ENCODE data around the gene GABRG3.
A peak's percentile ranks its signal among the peaks of the same experiment; 100 is the strongest.

Gene GABRG3

DNA sequence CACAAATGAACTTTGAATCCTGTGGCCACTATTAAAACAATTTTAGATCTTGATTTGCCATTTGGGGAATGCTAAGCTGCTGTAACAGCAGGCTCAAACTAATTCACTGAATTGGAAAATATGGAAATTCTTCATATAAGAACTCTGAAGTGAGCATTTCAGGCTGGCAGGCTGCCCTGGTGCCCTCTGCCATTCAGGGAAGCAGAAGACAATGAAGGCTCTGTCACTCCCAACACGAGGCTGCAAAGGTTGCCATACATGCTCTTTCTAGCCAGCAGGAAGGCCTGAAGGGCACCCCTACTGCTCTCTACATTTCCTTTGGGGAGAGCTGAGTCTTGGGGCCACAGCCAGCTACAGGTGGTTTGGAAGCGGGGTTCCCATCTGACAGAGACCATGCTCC is 88.0 kb downstream of the GABRG3 start:
- TF ChIP-seq, protein P1, sequence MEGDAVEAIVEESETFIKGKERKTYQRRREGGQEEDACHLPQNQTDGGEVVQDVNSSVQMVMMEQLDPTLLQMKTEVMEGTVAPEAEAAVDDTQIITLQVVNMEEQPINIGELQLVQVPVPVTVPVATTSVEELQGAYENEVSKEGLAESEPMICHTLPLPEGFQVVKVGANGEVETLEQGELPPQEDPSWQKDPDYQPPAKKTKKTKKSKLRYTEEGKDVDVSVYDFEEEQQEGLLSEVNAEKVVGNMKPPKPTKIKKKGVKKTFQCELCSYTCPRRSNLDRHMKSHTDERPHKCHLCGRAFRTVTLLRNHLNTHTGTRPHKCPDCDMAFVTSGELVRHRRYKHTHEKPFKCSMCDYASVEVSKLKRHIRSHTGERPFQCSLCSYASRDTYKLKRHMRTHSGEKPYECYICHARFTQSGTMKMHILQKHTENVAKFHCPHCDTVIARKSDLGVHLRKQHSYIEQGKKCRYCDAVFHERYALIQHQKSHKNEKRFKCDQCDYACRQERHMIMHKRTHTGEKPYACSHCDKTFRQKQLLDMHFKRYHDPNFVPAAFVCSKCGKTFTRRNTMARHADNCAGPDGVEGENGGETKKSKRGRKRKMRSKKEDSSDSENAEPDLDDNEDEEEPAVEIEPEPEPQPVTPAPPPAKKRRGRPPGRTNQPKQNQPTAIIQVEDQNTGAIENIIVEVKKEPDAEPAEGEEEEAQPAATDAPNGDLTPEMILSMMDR (IDR thresholded peaks at IDR 0.05; ENCODE audit: borderline replicate concordance, insufficient read depth, low read depth, low read length): no peak
- H3K4me3 ChIP-seq (ENCODE audit: low read depth, low read length): no peak overlapping the region

DNA sequence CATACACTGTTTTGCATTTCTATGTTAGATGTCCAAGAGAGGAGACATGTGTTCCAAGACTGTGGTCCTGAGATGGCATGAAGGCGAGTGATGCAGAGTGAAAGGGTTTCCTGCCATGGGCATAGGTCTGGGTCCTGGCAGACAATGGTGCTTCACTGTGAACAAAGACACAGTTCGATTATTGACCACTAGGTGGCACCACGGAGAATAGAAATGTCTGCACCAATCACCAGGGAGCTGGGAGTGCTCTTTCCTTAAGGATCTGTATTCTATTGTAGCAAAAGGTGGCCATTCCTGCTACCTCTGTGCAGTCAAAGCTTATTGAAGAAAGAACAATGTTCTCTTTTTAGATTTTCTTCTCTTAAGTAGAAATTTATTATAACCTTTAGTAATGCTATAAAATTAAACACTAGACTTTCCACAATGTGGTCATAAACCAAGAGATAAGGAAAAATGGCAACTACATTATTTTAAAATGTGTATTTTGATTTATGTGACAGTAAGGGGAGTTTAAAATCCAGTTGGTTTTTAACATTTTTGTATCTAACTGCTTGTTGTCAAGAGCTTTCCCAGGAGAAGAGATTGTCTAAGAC is 88.7 kb downstream of the GABRG3 start:
- TF ChIP-seq, protein P1 (IDR thresholded peaks at IDR 0.05; ENCODE audit: borderline replicate concordance, insufficient read depth, low read depth, low read length): peak; percentile 29; the same call in 1 of the 2 replicates

DNA sequence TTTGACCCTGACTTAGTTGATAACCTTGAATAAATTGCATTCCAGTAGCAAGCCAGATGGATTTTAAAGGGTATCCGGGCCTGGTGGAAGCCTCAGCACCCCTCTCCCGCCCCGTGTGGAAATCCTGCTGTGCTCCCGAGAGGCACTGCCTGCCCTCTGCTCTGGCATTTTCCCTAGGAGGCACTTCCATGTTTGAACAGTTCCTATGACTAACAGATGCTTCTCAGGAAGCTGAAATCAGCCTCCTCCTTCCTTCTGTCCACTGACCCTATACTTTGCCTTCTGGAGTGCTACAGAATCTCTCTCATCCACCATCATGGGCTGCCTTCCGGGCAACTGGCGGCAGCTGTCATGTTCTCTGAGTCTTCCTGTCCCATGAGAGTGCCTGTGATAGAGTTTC is 90.8 kb downstream of the GABRG3 start:
- no peak overlapping the region for H3K4me3 ChIP-seq (ENCODE audit: low read depth, low read length)
- TF ChIP-seq, protein P1 (IDR thresholded peaks at IDR 0.05; ENCODE audit: borderline replicate concordance, insufficient read depth, low read depth, low read length): no peak

More for the DNA sequence above, 88.7 kb downstream of the GABRG3 start:
- H3K4me3 ChIP-seq (ENCODE audit: low read depth, low read length): no peak overlapping the region

DNA sequence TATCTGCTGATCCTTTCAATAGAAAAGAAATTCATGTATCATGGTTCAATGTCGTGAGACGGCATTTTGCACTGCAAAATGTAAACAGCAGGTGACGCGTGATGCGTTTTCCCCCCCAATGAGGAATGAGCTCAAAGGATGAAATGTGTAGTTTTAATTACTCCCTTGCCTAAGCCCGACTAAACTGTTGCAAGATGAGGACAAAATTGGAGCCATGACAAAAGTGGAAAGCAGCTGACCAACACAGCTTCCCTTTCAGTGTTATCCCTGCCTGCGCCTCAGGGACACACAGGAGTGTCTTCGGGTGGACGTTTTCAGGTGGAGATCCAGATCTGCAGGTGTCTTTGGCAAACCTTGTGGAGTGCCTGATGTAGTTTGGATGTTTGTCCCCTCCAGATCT is 92.0 kb downstream of the GABRG3 start:
- no peak overlapping the region for H3K4me3 ChIP-seq (ENCODE audit: low read depth, low read length)
- TF ChIP-seq, protein P1 (IDR thresholded peaks at IDR 0.05; ENCODE audit: borderline replicate concordance, insufficient read depth, low read depth, low read length): no peak

DNA sequence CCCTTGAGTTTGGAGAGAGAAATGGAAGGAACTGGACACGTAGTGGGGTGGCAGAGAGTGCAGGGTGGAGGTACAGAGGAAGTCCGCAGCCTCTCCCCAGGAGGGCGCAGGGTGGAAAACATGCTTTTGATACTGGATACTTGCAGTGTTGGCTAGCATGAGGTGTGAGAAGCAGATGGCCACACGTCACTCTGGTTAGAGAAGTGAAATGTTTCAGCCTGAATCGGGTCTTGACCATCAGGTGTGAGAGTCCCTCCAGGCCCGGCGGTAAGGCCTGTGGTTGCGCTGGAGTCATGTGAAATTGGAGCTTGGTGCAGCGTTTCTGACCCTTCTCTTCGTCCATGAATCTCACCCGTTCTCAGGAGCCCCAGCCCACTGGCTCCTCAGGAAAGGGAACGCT is 93.1 kb downstream of the GABRG3 start:
- H3K4me3 ChIP-seq (ENCODE audit: low read depth, low read length): no peak overlapping the region
- TF ChIP-seq, protein P1 (IDR thresholded peaks at IDR 0.05; ENCODE audit: borderline replicate concordance, insufficient read depth, low read depth, low read length): no peak

DNA sequence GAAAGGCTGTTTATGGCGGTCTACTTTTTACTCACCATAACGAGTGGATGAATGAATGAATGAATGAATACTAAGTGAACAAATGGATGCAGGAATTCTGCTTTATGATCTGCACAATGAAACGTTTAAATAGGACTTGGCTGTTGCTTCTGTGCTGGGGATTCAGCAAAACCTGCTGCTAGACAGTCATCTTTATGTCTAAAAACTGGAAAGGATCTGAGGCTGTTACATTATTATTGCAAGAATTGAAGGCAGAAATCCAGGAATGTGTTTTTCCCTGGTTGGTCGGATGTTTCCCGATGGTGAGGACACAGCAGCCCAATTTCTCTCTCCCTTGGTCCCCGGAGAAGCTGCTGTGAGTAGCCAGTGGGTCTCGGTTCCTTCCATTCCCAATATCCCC is 94.2 kb downstream of the GABRG3 start:
- TF ChIP-seq, protein P1 (IDR thresholded peaks at IDR 0.05; ENCODE audit: borderline replicate concordance, insufficient read depth, low read depth, low read length): no peak

DNA sequence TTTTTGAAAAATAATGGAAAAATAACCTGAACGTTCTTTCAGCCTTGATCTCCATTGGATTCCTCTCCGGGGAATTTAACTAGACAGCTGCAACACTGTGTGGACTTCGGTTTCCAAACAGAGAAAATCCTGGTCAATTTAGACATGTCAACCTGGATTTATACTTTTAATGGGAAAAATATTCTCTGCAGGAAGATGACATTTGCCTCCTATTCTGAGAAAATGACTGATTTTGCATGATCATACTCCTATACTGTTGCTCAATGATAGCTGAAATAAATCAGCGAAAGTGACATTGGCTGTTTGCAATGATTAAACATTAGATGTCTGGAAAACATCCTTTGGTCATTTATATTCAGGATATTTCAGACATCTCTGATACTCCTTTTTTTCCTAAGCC is 94.8 kb downstream of the GABRG3 start:
- H3K4me3 ChIP-seq (ENCODE audit: low read depth, low read length): no peak overlapping the region
- TF ChIP-seq, protein P1 (IDR thresholded peaks at IDR 0.05; ENCODE audit: borderline replicate concordance, insufficient read depth, low read depth, low read length): no peak

More for the DNA sequence above, 94.2 kb downstream of the GABRG3 start:
- no peak overlapping the region for H3K4me3 ChIP-seq (ENCODE audit: low read depth, low read length)

All from GM12875 (cell line).